Stimulated activated CD4-positive, alpha-beta T cell treated with anti-CD3 and anti-CD28 coated beads, Interleukin-12 subunit alpha, Interleukin-12 subunit beta, amount 100 ng/mL, for 4 hours (primary cell): ENCODE measurements around the gene WWOX.
"Not testable (repeated sequence)": the region's sequence is repeated elsewhere in the genome, so short reads cannot be mapped to it uniquely, and the experiment has no call there.

Experiments
- DNase-seq: peaks from one replicate; pipeline ENCODE4 v3.0.0-alpha.2; 2020

WWOX gene

DNA sequence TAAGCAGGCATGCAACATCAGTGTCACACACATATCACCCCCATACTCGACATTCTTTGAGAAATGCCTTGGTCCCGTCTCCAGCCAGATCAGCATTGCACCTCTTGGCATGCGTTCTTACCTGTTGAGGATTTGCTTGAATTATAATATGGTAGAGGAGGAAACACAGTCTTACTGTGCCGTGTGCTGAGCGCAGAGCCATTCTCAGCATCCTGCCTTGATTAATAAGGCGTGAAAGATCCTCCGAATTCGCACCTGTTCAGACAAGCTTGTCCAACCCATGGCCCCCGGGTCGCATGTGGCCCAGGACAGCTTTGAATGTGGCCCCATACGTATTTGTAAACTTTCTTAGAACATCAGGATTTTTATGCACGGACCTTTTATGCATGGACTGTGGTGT lies 408.1 kb downstream of the WWOX start:
- DNase-seq = no peak

DNA sequence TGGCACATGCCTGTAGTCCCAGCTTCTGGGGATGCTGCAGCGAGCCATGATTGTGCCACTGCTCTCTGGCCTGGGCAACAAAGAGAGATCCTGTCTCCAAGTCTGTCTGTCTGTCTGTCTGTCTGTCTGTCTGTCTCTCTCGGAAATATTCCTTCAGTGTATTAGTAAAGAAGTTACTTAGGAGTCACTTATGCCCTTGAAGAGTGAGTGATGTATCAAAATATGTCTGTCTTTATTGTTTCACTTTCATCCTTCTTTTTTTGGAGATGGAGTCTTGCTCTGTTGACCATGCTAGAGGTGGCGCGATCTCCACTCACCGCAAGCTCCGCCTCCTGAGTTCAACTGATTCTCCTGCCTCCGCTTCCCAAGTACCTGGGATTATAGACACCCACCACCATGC lies 410.5 kb downstream of the WWOX start:
- no peak for DNase-seq

DNA sequence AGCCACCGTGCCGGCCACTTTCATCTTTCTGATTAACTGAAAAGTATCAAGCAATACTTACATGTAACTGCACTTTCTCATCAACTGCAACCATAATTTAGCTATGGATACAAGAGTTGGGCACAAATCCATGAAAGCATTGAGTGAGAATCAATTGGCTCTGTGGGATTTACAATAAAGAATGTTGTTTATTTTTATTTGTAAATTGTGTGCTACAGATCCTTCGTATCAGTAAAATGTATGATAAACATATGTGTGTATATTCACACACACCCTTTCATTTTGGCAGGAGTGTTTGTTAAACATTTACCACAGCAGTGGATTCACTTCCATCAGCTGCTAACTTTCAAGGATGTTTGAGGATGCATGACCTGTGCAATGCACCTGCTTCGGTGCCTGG lies 411.0 kb downstream of the WWOX start:
- DNase-seq = no peak

DNA sequence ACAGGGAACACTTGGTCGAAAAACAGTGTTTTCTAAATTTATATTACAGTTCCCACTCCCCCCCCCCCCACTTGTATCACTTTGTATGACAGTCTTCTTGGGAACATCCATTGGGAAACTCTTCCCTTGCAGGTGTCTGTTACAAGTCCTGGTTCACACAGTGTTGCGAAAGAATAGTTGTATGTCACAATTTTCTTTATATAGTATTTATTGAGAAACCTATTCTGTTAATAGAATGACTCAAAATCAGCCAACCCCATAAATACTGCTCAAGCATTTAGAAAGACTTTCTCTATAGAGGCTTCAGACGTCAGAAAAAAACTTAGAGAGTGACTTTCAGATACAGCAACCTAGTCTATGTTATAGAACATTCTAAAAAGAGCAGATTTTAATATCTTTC lies 414.4 kb downstream of the WWOX start:
- no peak for DNase-seq

DNA sequence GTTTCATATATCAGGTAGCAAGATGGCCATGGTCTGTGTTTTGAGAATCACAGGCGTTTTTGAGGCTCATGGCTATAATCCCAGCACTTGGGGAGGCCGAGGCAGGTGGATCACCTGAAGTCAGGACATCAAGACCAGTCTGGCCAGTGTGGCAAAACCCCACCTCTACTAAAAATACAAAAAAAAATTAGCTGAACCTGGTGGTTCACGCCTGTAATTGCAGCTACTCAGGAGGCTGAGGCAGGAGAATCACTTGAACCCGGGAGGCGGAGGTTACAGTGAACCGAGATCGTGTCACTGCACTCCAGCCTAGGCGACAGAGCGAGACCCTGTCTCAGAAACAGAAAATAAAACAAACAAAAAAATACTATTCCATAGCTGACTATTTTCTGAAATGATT lies 415.4 kb downstream of the WWOX start:
- not testable (repeated sequence) for DNase-seq

DNA sequence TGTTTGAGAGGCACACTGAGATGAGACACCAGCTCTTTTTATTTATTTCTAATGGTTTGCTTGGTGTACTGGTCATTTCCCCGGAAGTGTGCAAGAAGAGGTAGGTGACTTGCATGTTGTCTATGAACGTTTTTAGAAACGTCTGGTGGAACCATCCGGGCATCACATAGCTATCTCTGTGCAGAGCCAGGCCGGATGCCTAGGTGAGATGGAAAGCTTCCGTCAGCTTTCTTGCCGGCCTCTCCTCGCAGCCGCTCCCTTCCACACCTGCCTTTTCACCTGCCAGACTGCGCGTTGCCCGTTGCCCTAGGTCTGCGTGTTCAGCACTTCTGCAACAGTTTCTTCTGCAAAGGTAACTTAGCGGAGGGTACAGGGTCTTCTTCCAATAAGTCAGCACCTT lies 416.0 kb downstream of the WWOX start:
- no peak for DNase-seq

DNA sequence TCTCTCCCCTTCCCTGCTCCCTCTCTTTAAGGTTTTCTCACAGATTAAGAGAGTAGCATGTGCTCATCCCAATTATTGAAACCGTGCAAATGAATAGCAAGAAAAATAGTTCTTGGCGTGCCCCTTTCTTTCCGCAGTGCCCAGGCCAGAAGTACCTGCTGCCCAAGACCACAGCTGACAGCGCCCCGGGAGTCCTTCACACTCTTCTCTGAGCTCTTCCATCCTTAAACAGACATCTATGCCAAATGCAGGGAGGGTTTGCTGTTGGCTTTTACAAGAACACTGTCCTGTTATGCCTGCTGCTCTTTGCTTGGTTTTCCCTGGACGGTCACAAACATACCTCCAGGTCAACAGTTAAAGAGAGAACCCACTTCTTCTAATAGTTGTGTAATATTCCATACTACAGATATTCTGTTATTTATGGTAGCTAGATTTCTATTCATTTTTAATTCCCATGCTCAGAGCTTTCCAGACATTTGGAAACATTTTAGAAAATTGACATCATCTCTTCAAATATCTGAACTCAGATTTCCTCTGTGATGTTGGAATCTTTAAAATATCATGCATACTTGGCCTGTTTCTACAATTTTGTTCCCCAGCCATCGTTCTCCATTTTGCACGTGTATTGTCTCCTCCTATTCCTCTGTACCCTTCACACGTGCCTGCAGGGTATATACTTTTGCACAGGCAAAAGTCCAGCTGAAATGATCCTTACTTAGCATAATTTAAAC lies 416.7 kb downstream of the WWOX start:
- no peak for DNase-seq

DNA sequence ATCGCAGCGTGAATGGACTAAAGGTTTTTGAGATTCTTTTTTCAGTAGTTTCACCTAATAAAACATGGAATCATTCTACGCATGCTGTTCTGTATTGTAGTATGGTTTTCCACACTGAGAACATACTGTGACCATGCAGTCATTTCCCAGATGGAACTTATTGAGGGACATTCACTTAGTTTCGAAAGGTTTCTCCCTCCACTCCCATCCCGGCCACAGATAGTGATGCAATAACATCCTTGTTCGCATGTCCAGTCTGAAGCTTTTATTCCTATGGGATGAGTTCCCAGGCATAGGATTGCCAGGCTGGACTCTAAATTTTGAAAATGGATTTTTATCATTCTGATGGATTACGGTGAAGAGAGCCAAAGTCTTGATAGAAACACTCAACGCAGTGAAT lies 420.4 kb downstream of the WWOX start:
- no peak for DNase-seq

DNA sequence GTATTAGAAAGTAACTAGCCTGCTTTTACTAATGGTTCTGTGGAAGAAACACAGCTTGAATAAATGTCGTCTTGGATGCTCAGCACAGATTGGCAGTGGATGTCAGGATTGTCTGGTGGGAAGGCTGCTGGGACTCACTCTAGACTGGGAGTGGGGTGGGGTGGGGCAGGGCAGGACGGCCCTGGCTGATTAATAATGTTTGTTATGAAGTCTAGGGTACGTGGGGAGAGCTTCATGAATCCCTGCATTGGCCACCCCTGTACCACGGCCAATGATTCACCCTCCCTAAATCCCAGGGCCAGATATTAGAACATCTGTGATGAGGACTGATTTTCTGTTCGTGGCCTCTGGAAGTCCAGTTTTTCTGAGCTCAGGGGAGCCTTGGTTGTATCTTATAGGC lies 421.0 kb downstream of the WWOX start:
- DNase-seq = no peak

DNA sequence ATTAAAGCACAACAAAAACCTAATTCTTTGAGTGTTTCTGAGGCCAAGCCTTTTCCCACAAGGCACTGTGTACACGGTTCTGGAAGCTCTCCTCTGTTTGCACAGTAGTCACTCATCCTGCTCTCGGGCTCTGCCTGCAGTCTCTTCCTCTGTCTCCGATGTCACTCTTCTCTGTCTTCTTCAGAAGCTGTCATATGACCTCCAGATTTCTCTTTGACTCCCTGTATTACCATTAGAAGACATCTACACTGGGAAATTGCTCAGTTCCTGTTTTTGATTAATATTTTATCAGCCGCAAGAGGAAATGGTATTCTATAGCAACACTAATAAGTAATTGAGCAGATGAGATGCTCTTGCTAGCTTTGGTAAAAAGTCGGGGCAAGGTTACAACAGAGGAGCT lies 422.9 kb downstream of the WWOX start:
- no peak for DNase-seq

DNA sequence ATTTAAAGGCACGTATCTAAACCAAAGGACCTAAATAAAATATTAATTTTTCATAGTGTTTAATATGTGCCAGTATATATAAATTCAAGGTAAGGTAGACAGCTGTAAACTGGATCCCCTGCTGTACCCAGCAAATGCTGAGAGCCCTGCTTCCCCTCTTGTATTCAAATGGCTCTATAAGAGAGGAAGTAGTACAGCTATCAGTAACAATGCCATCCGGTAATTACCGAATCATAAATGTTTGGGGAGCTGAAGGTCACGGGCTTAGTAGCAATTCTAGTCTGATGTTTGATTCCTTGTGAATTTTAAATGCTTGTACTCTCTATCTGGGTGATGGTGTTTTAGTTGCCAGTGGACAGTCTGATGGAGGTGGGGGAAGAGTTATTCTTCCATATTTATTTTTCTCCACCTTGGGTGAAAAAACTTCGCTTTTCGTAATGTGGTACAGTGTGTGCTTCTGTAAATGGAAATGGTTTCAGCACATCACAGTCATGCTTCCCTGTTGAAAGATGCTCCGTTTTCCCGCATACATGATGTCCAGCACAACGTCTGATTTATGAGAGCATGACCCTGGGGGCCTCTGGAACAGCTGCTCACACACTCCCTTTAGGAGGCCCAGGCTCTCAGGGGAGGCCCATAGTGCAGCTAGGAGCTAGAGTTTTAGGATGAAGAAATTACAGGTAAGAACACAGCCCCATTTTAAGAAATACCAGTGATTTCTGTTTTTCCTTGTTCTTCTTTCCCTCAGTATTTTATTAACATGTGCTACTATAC lies 423.9 kb downstream of the WWOX start:
- DNase-seq = no peak

DNA sequence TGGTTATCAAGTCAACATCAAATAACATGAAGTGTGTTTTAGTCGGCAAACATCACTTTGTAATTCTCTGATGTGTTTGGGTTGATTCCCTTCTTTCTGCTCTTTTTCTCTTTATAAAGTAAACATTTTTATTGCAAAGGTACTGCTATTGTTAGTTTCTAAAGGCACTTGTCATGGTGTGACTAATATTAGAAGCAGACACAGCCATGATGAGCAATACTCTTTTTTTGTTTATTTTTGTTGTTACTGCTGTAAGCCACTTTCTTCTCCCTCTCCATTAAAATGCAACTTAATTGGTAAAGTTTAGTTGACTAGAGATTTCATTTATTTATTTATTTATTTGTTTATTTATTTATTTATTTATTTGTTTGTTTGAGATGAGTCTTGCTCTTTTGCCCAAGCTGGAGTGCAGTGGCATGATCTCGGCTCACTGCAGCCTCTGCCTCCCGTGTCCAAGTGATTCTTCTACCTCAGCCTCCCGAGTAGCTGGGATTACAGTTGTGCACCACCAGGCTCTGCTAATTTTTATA lies 424.7 kb downstream of the WWOX start:
- DNase-seq = no peak

DNA sequence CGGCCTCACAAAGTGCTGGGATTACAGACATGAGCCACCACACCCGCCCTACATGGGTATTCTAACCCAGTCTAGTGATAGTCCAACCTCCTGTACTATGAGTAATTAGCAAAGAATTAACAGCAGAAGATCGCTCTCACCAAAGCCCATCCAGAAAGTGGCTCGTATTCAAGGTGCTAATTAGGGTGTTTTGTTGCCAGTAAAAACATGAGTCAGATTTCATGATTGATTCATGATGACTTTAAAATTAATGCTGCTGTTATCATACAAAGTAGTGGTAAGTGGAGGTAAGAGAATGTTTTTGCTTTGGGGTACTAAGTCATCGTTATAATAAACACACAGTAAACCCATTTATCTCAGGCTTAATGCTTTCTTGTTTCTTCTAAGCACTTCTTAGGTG lies 428.8 kb downstream of the WWOX start:
- no peak for DNase-seq

DNA sequence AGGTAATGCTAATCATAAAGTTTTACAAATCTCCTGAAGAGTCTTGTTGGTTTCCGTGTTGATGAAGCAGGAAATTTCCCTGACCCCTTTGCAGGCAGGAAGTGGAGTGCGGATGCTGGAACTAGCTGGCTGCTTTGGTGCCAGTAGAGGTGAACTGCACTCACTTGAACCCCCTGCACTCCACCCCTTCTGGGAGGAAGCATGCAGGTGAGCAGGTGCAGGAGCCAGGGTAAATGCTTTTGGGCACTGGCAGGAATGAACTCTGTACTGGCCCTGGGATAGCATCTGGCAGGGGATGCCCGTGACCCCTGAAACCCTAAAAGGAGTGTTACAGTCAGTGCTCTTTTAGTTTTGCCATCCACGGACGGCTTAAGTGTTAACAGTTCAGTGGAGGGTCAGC lies 430.4 kb downstream of the WWOX start:
- DNase-seq = no peak

DNA sequence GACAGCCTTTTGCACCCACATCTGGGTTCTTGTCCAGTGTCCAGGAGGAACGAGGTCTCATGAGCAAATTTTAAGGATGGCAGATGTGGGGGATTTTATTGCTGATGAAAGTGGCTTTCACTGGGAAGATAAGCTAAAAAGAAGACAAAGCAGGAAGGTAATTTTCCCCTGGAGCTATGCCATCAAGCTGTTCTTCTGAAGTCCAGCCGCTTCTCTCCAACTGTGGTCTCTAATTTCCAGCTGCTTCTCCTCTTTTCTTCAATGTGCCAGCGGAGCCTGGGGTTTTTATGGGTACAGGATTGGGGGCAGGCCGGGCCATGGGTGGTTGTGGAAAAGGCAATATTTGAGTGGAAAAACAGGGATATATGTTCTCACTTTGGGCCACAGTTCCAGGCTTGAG lies 430.8 kb downstream of the WWOX start:
- no peak for DNase-seq

DNA sequence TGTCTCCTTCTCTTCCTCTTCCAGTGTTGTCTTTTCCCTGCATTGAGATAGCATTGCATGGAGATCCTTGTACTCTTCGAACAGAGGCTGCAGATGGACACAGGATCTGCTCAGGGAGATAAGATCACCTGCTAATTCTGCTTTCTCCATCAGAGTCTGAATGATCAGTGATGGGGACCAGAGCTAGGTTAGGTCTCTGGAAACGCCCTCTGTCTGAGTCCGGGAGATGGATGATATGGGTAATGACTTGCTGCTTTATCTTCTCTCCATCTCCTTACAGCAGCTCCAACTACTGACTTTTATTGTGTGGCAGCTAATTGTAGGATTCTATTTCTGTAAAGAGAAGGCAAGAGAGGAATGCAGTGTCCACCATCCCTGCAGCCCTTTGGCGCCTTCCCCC lies 435.6 kb downstream of the WWOX start:
- DNase-seq = no peak

DNA sequence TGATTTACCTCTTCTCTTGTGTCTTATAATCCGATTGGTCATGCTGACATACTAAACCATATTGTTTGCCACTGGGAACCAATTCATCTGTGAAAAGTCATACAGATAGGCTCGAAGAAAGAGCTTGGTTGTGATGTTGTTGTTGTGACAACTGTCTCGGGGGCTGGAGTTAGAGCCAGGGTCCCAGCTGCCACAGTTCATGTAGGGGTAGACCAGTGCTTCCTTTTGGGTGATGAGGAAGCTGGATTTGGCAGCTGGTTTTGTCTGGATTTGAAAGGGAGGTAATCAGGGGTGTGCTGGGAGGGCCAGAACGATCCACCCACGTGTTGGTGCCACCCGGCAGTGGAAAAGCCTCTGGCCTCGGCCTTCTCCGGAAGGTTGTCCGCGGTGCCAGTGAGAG lies 438.1 kb downstream of the WWOX start:
- DNase-seq = no peak

DNA sequence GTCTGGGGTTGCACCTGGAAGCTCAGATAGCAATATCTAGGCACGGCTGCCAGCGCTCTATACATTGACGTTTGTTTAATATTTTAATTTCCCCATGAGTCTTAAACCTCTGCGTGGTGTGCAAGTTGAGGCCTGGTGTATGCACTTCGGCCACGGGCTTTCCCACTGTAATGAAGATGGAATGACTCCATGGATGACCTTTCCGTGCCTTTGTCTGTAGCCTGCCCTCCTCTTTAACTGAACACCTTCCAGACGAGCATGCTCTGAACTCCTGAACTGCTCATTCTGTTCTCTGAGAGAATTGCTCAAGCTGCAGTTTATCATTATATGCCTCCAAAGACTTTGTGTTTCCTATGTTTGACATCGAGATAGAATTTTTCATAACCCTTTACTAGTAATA lies 438.8 kb downstream of the WWOX start:
- no peak for DNase-seq

DNA sequence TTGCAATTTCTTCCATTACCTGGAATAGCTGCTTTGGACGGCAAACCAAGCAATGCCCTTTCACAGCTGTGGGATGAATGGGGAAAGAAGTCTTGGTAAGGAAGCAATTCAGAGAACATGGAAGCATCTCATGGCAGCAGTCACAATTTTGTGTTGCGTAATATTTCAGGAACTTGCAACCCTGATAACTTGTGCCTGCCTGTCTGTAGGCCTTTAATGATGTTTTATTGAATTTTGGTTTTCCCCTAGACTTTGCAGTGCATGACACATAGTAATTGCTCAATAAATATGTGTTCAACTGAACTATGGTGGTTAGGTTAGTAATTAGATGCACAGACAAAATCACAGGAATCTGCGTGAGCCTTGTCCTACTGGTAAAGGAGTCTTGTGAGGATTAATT lies 439.5 kb downstream of the WWOX start:
- no peak for DNase-seq

DNA sequence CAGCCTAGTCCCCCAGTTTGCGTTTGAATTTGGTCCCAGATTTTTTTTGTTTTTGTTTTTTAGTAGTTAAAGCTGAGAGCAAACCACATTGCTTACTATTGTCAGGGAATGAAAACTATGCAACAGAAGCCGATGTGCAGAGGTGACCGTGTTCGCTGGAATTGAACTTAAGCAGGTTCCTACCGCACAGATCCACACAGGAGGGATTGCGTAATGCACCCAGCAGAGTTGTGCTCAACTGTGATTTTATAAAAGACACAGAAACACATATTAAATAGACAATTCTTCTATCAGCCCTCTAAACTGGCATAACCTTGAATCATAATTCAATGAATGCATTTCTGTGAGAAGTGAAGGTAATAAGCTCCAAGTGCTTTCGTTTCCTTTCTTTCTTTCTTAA lies 443.0 kb downstream of the WWOX start:
- DNase-seq = no peak

DNA sequence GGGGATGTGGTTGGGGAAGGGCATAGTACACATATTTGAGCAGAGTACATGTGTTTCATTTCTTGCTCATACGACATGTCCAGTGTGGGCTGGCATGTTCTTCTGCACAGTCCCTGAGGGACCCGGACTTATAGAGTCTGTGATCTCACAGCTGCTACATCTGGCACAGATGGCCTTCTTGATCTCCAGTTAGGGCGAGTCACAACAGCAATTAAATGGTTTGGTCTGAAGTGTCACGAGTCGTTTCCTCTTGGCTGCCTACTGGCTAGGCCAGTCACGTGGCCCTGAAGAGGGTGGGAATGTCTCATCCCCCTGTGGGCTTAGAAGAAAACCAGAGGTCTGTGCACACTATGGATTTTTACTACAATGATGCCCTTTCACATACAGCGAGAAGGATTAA lies 443.6 kb downstream of the WWOX start:
- DNase-seq = no peak

DNA sequence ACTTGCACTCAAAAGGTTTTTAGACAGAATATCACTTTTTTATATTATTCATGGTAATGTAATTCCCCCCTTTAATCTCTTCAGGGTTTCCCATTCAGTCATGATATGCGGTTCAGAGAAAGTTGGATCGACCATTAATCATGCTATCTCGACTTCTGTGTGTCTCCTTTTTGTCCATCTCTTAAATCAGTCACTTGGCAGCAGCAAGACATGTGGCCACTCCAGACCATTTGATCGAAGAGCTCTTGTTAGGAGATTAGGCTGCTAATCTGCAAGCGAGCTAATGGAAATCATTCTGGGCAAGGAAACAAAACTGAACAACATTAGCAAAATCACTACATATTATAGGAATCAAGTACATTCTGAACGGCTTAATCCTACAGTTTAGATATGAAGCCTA lies 449.9 kb downstream of the WWOX start:
- DNase-seq = no peak

DNA sequence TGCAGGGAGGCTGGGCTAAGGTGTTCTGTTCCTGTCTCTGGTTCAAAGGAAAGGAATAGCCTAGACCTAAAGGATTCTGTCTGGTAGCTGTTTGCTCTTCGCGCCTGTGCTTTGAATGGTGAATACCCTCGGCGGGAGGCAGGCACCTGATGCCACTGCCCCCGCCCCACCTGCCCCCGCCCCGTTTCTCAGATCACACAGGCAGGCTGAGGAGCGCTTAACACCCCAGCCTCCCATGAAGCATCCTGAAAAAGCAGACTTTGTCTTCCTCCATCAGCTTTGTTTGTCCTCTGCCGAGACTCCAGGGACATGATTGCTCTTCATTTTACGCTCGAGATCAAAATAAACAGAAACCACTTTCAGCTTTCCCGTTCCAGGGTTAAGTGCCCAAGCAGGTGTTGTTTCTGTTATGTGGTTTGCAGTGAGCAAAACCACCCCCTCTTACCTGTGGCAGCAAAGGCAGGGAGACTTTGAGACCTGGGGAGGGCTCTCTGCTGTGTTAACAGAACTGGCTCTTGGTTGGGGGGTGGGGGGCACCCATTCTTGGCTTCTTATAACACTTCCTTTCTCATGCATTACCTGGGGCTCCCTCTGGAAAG lies 452.1 kb downstream of the WWOX start:
- no peak for DNase-seq

DNA sequence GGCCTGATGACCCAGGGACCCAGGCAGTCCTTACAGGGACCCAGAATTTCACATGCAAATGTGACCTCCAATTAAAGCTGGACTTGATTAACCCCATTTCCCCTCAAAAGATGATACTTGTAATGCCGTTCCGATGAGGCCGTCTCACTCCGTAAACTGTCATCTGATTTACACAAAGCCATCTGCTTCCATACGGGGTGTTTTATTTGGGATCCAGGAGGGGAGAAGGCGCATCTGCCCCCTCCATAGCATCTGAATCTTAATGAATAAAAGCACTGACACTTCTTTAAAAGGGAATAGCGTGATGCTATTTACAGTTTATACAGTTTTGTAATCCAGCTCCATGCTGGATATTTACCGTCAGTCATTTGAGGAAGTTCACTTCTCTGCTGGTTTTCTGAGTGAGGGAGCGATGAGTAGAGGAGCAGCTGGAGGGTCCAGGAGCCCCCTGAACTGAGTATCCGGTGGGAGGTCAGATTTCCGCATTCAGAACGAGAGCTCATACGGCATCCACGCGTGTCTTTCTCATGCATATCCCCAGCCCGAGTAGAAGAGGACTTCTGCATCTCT lies 452.7 kb downstream of the WWOX start:
- no peak for DNase-seq
